GM21515 (cell line): ENCODE results near the gene TELO2.

Experiments
- ATAC-seq: cut with Tn5 transposase; IDR thresholded peaks from one replicate; pipeline ENCODE4 v1.9.1; 2021; ENCODE audit not compliant: unreplicated experiment

Gene TELO2

GRCh38 chr16:1534021-1535020, 41.2 kb downstream of the TELO2 start:
- no peak for ATAC-seq

- ATAC-seq = no peak
Observed at GRCh38 chr16:1535391-1536291, 42.5 kb downstream of the TELO2 start.

- ATAC-seq = no peak
Observed at GRCh38 chr16:1536601-1537000, 43.4 kb downstream of the TELO2 start.

GRCh38 chr16:1537138-1537577, 44.0 kb downstream of the TELO2 start:
- no peak for ATAC-seq

- no peak for ATAC-seq
Observed at GRCh38 chr16:1537763-1538289, 44.7 kb downstream of the TELO2 start.

GRCh38 chr16:1538804-1539520, 45.8 kb downstream of the TELO2 start:
- no peak for ATAC-seq

GRCh38 chr16:1539720-1540555, 46.8 kb downstream of the TELO2 start:
- ATAC-seq = no peak

- ATAC-seq = no peak
Observed at GRCh38 chr16:1540556-1540855, 47.3 kb downstream of the TELO2 start.

GRCh38 chr16:1541293-1542165, 48.4 kb downstream of the TELO2 start:
- no peak for ATAC-seq

- ATAC-seq = no peak
Observed at GRCh38 chr16:1542166-1542500, 49.0 kb downstream of the TELO2 start.

- ATAC-seq = no peak
Observed at GRCh38 chr16:1542533-1542932, 49.4 kb downstream of the TELO2 start.

- ATAC-seq = no peak
Observed at GRCh38 chr16:1543085-1543896, 50.1 kb downstream of the TELO2 start.

- ATAC-seq = no peak
Observed at GRCh38 chr16:1545044-1546040, 52.2 kb downstream of the TELO2 start.

GRCh38 chr16:1546430-1546829, 53.3 kb downstream of the TELO2 start:
- no peak for ATAC-seq

- no peak for ATAC-seq
Observed at GRCh38 chr16:1548233-1548632, 55.1 kb downstream of the TELO2 start.

- no peak for ATAC-seq
Observed at GRCh38 chr16:1548727-1549126, 55.6 kb downstream of the TELO2 start.

- ATAC-seq = no peak
Observed at GRCh38 chr16:1550069-1550468, 56.9 kb downstream of the TELO2 start.
